HCT116 (cell line): ENCODE results near the gene RNF169. TPM values are rescaled to one million over a fixed set of nuclear protein-coding genes. Genes with fewer than 3 reads are reported as not detected.

ENCODE experiments used
- ATAC-seq: fragments of 200-7000 bp; cut with Tn5 transposase; 2 replicates; pipeline ENCODE4 v1.9.1; 2020; ENCODE audit warnings: mild to moderate bottlenecking, moderate library complexity
- BruUV-seq: library from RNA; stranded (reverse); fragments of 400-500 nt; replicated peaks from 2 replicates; lab custom pipeline; 2021; lab: Mats Ljungman, UMichigan
- CTCF ChIA-PET: fragments of 300-600 bp; sonication (Branson Sonifier 250); formaldehyde crosslinking; loops from one replicate; lab custom pipeline; 2021; ENCODE audit warnings: antibody characterized with exemption; lab: Charles Lee
- POLR2A ChIA-PET: fragments of 300-600, 350-600 bp; sonication (Branson Sonifier 250); formaldehyde crosslinking; loops from one replicate; lab custom pipeline; 2021; ENCODE audit warnings: antibody characterized with exemption; lab: Charles Lee
- RAD21 ChIA-PET, 2 experiments: fragments of 300-600 bp; sonication (Branson Sonifier 250); formaldehyde crosslinking; loops; one replicate each; lab custom pipeline; 2023; ENCODE audit warnings: low total read pairs in 2 of 2; ENCODE audit not compliant: uncharacterized antibody in 2 of 2, unreplicated experiment in 2 of 2, low non-redundant PET in 1 of 2; lab: Charles Lee
- DNase-seq: peaks from one replicate; pipeline ENCODE4 v3.0.0-alpha.2; 2010; ENCODE audit warnings: low read depth, low spot score
- H2AFZ ChIP-seq: fragments of 200-600 bp; shearing (Covaris generic), sonication (generic); 2 replicates; pipeline ENCODE4 v1.6.1; 2017; ENCODE audit warnings: low read depth, mixed run types, mixed read lengths, antibody characterized with exemption, low read length; ENCODE audit not compliant: poor library complexity, severe bottlenecking
- H3K27ac ChIP-seq: 2 replicates; pipeline ENCODE4 v1.5.1; 2012; ENCODE audit warnings: low read depth, low read length
- H3K27me3 ChIP-seq: fragments of 200-600 bp; sonication (generic); 2 replicates; pipeline ENCODE4 v1.6.1; 2016; ENCODE audit warnings: mixed run types, low read length, mixed read lengths; ENCODE audit not compliant: insufficient read depth
- H3K36me3 ChIP-seq, 2 experiments: fragments of 200-500 bp in 1 of 2; fragments of 200-600 bp in 1 of 2; sonication (Bioruptor generic) in 1 of 2; sonication (generic) in 1 of 2; 2 replicates each; pipeline versions ENCODE4 v1.5.1 to v1.6.1; 2014 to 2016; ENCODE audit warnings: low read length in 2 of 2, inconsistent platforms in 1 of 2, mixed read lengths in 1 of 2, mixed run types in 1 of 2; ENCODE audit not compliant: insufficient read depth in 2 of 2, control insufficient read depth in 1 of 2
- H3K4me1 ChIP-seq, 2 experiments: fragments of 200-600 bp in 1 of 2; sonication (generic) in 1 of 2; 2 replicates each; pipeline versions ENCODE4 v1.5.1 to v1.6.1; 2012 to 2017; ENCODE audit warnings: low read length in 2 of 2, inconsistent platforms in 1 of 2, mild to moderate bottlenecking in 1 of 2, mixed read lengths in 1 of 2, mixed run types in 1 of 2, moderate library complexity in 1 of 2; ENCODE audit not compliant: insufficient read depth in 2 of 2, control insufficient read depth in 1 of 2
- H3K4me2 ChIP-seq: fragments of 200-600 bp; sonication (generic); 2 replicates; pipeline ENCODE4 v1.6.1; 2017; ENCODE audit warnings: mixed run types, low read length, mixed read lengths
- H3K4me3 ChIP-seq, 2 experiments: fragments of 200-600 bp in 1 of 2; sonication (generic) in 1 of 2; replicated peaks in 1 of 2; 2 replicates each; pipeline ENCODE4 v1.5.1; 2011 to 2016; ENCODE audit warnings: low read length in 2 of 2, control low read depth in 1 of 2, low read depth in 1 of 2, mild to moderate bottlenecking in 1 of 2, mixed read lengths in 1 of 2, mixed run types in 1 of 2
- H3K79me2 ChIP-seq: fragments of 200-600 bp; sonication (generic); 2 replicates; pipeline ENCODE4 v1.6.1; 2017; ENCODE audit warnings: mild to moderate bottlenecking, mixed run types, low read length, moderate library complexity, mixed read lengths; ENCODE audit not compliant: insufficient read depth
- H3K9ac ChIP-seq: fragments of 200-600 bp; sonication (generic); 2 replicates; pipeline ENCODE4 v1.6.1; 2016; ENCODE audit warnings: low read length, mixed read lengths
- H3K9me2 ChIP-seq: fragments of 200-600 bp; sonication (generic), shearing (Covaris generic); 2 replicates; pipeline ENCODE4 v1.6.1; 2017; ENCODE audit warnings: mixed run types, mild to moderate bottlenecking, moderate library complexity; ENCODE audit not compliant: insufficient read depth
- H3K9me3 ChIP-seq, 2 experiments: fragments of 200-500 bp in 1 of 2; fragments of 200-600 bp in 1 of 2; sonication (Bioruptor generic) in 1 of 2; sonication (generic) in 1 of 2; 2 replicates each; pipeline ENCODE4 v1.6.1; 2014 to 2017; ENCODE audit warnings: low read length in 2 of 2, mixed read lengths in 2 of 2, inconsistent platforms in 1 of 2, low read depth in 1 of 2, mild to moderate bottlenecking in 1 of 2, mixed run types in 1 of 2, moderate library complexity in 1 of 2; ENCODE audit not compliant: control insufficient read depth in 1 of 2, insufficient read depth in 1 of 2
- H4K20me1 ChIP-seq: fragments of 200-600 bp; sonication (generic), shearing (Covaris generic); 2 replicates; pipeline ENCODE4 v1.6.1; 2017; ENCODE audit warnings: mixed run types, mild to moderate bottlenecking, moderate library complexity; ENCODE audit not compliant: insufficient read depth
- CTCF ChIP-seq, 3 experiments: fragments of 200-600 bp in 1 of 3; sonication (generic) in 1 of 3; IDR thresholded peaks in 2 of 3; conservative IDR thresholded peaks in 1 of 3; 2 replicates each; pipeline ENCODE4 v1.5.1; 2012 to 2017; ENCODE audit warnings: low read depth in 2 of 3, low read length in 2 of 3, antibody characterized with exemption in 1 of 3, borderline replicate concordance in 1 of 3, control low read depth in 1 of 3, mild to moderate bottlenecking in 1 of 3, mixed read lengths in 1 of 3, mixed run types in 1 of 3, moderate library complexity in 1 of 3; ENCODE audit not compliant: insufficient read depth in 1 of 3
- EZH2 ChIP-seq: fragments of 200-600 bp; sonication (generic); IDR thresholded peaks from 2 replicates; pipeline ENCODE4 v1.6.1; 2017; ENCODE audit warnings: antibody characterized with exemption, mixed run types
- ZBTB33 ChIP-seq: IDR thresholded peaks from 2 replicates; pipeline ENCODE4 v1.6.1; 2011; ENCODE audit warnings: mild to moderate bottlenecking, low read length, moderate library complexity; ENCODE audit not compliant: insufficient replicate concordance; ENCODE audit errors: extremely low read depth
- intact Hi-C: fragments of 100-400 bp; cut with micrococcal nuclease; formaldehyde crosslinking; loops from 2 replicates; pipeline ENCODE4 v1.10.0; 2022
- total RNA-seq: library from RNA; stranded (reverse); gene quantifications from one replicate; pipeline ENCODE4 v1.2.1, GENCODE V29; 2021; ENCODE audit not compliant: unreplicated experiment
- TF ChIP-seq, protein P1 (sequence below): IDR thresholded peaks from 2 replicates; pipeline ENCODE4 v1.6.1; 2012

Gene RNF169
- total RNA-seq, 1 experiment from 2014 or later = 22.5 TPM

DNA sequence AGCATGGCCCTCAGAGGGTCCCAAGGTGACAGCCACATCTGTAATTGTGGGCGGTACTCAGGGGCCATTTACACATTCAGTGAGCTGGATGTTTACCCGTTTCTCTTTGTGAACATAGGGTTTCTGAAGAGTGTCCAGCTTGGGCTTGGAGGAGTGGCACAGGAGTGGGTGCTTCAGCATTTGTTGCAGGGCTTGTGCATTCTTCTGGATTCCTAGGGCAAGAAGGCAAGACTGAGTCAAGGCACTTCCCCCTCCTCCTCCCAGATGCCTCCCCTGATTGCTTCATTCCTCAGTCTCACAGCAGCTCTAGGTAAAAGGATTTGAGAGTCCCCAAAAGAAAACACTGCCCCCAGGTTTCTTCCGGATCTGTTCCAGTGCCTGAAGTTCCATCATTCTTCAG is 95.4 kb downstream of the RNF169 start:
- Histone ChIP-seq H3K79me2 (no peaks in the 10 kb centered on the region), H3K9me2 (no peaks in the 10 kb centered on the region), H3K27me3 (no peaks in the 10 kb centered on the region), H3K9ac (no peak overlapping the region), H3K36me3 (peaks cover 10 to 11% of the 10 kb centered on the region in 2 experiments), H2AFZ (no peak overlapping the region), H3K27ac (no peak overlapping the region), H3K4me3 (no peak overlapping the region), H3K4me2 (no peak overlapping the region), H4K20me1 (no peaks in the 10 kb centered on the region), H3K4me1 (no peaks in the 10 kb centered on the region), H3K9me3 (no peaks in the 10 kb centered on the region)
- ChIA-PET POLR2A (no interaction called here), RAD21 (no interaction called here), CTCF (no interaction called here)
- intact Hi-C loops = no loop called here
- TF ChIP-seq CTCF (IDR thresholded peaks at IDR 0.05 in 2 of 3, conservative IDR thresholded peaks at IDR 0.05 in 1 of 3; ENCODE audit: borderline replicate concordance in 1 of 3, insufficient read depth in 1 of 3, low read depth in 2 of 3, low read length in 2 of 3) (no peak), ZBTB33 (no peak), EZH2 (no peak)
- TF ChIP-seq, protein P1, sequence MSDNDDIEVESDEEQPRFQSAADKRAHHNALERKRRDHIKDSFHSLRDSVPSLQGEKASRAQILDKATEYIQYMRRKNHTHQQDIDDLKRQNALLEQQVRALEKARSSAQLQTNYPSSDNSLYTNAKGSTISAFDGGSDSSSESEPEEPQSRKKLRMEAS = no peak
- BruUV-seq = no TSS peak
- DNase-seq (no peak), ATAC-seq (no peak)
